Measurements from ENCODE around the gene PEBP1.
"Not testable (repeated sequence)": the region's sequence is repeated elsewhere in the genome, so short reads cannot be mapped to it uniquely, and the experiment has no call there.

The PEBP1 gene

GRCh38 chr12:118135788-118136558, at the start of gene PEBP1:
Gene PEBP1 (plus strand): TSS chr12:118136124. CDS start chr12:118136210, 86 bp downstream.
- peak; percentile 84 for DNase-seq (ENCODE audit: low read depth)

GRCh38 chr12:118089782-118090181, 46.1 kb upstream of the PEBP1 start:
- no peak for DNase-seq (ENCODE audit: low read depth)

- DNase-seq (ENCODE audit: low read depth) = no peak
These were observed 41.9 kb upstream of the PEBP1 start for GRCh38 chr12:118094039-118094438.

- DNase-seq (ENCODE audit: low read depth) = no peak
These were observed 37.5 kb upstream of the PEBP1 start for GRCh38 chr12:118098401-118098800.

- DNase-seq (ENCODE audit: low read depth) = no peak
These were observed 36.8 kb upstream of the PEBP1 start for GRCh38 chr12:118098911-118099671.

GRCh38 chr12:118101051-118101450, 34.9 kb upstream of the PEBP1 start:
- DNase-seq (ENCODE audit: low read depth) = no peak

- no peak for DNase-seq (ENCODE audit: low read depth)
These were observed 33.9 kb upstream of the PEBP1 start for GRCh38 chr12:118102070-118102469.

- no peak for DNase-seq (ENCODE audit: low read depth)
These were observed 33.3 kb upstream of the PEBP1 start for GRCh38 chr12:118102609-118103008.

- DNase-seq (ENCODE audit: low read depth) = no peak
These were observed 32.7 kb upstream of the PEBP1 start for GRCh38 chr12:118103201-118103600.

- no peak for DNase-seq (ENCODE audit: low read depth)
These were observed 32.1 kb upstream of the PEBP1 start, which contains the start of gene VSIG10 for GRCh38 chr12:118103601-118104382. Gene VSIG10 (minus strand): TSS chr12:118104011. CDS start chr12:118103671, 340 bp downstream.

- DNase-seq (ENCODE audit: low read depth) = no peak
These were observed 28.9 kb upstream of the PEBP1 start for GRCh38 chr12:118107011-118107410.

- DNase-seq (ENCODE audit: low read depth) = no peak
These were observed 28.2 kb upstream of the PEBP1 start for GRCh38 chr12:118107694-118108093.

- DNase-seq (ENCODE audit: low read depth) = no peak
These were observed 26.8 kb upstream of the PEBP1 start for GRCh38 chr12:118109088-118109487.

GRCh38 chr12:118119449-118119879, 16.5 kb upstream of the PEBP1 start:
- DNase-seq (ENCODE audit: low read depth) = no peak

GRCh38 chr12:118120579-118121363, 15.2 kb upstream of the PEBP1 start:
- DNase-seq (ENCODE audit: low read depth) = peak; percentile 42

- no peak for DNase-seq (ENCODE audit: low read depth)
These were observed 13.7 kb upstream of the PEBP1 start for GRCh38 chr12:118122264-118122663.

GRCh38 chr12:118124333-118124874, 11.5 kb upstream of the PEBP1 start:
- DNase-seq (ENCODE audit: low read depth) = no peak

GRCh38 chr12:118125743-118126118, 10.2 kb upstream of the PEBP1 start:
- no peak for DNase-seq (ENCODE audit: low read depth)

GRCh38 chr12:118126119-118126757, 9.7 kb upstream of the PEBP1 start:
- no peak for DNase-seq (ENCODE audit: low read depth)

GRCh38 chr12:118127867-118128266, 8.1 kb upstream of the PEBP1 start:
- no peak for DNase-seq (ENCODE audit: low read depth)

- not testable (repeated sequence) for DNase-seq (ENCODE audit: low read depth)
These were observed 6.5 kb upstream of the PEBP1 start for GRCh38 chr12:118129436-118129835.

Measured in stimulated activated CD8-positive, alpha-beta memory T cell treated with anti-CD3 and anti-CD28 coated beads, Interleukin-15, amount 100 ng/mL, for 1 hour (primary cell).